Astrocyte (in vitro differentiated cells and primary cell): Measurements from ENCODE around the gene GLS. TPM values are rescaled to one million over a fixed set of nuclear protein-coding genes. Genes with fewer than 3 reads are reported as not detected.

Experiments
- DNase-seq: peaks from one replicate; pipeline ENCODE4 v3.0.0-alpha.2; 2010; ENCODE audit warnings: low read depth
- FAIRE-seq: peaks from 2 replicates; lab custom pipeline; 2011; peaks lifted over from hg19 to GRCh38; lab: Jason Lieb, UNC
- H2AFZ ChIP-seq: 2 replicates; pipeline ENCODE4 v1.6.0; 2012; ENCODE audit warnings: low read depth, low read length, inconsistent platforms
- H3K27ac ChIP-seq: 2 replicates; pipeline ENCODE4 v1.5.1; 2011; ENCODE audit warnings: low read depth, low read length, inconsistent platforms
- H3K27me3 ChIP-seq: 2 replicates; pipeline ENCODE4 v1.6.0; 2011; ENCODE audit warnings: low read length, inconsistent platforms; ENCODE audit not compliant: insufficient read depth
- H3K36me3 ChIP-seq: 2 replicates; pipeline ENCODE4 v1.5.1; 2011; ENCODE audit warnings: low read length, inconsistent platforms; ENCODE audit not compliant: insufficient read depth
- H3K4me1 ChIP-seq: 2 replicates; pipeline ENCODE4 v1.5.1; 2011; ENCODE audit warnings: low read length, inconsistent platforms; ENCODE audit not compliant: insufficient read depth
- H3K4me2 ChIP-seq: 2 replicates; pipeline ENCODE4 v1.6.0; 2012; ENCODE audit warnings: low read length, inconsistent platforms
- H3K4me3 ChIP-seq: 2 replicates; pipeline ENCODE4 v1.5.1; 2011; ENCODE audit warnings: low read depth, mild to moderate bottlenecking, low read length, inconsistent platforms; ENCODE audit not compliant: insufficient read depth
- H3K79me2 ChIP-seq: 2 replicates; pipeline ENCODE4 v1.6.0; 2012; ENCODE audit warnings: mild to moderate bottlenecking, low read length, inconsistent platforms; ENCODE audit not compliant: insufficient read depth
- H3K9ac ChIP-seq: 2 replicates; pipeline ENCODE4 v1.6.0; 2012; ENCODE audit warnings: mild to moderate bottlenecking, low read length, inconsistent platforms
- H3K9me3 ChIP-seq: 2 replicates; pipeline ENCODE4 v1.5.1; 2012; ENCODE audit warnings: low read depth, mild to moderate bottlenecking, low read length, inconsistent platforms; ENCODE audit not compliant: insufficient read depth
- H4K20me1 ChIP-seq: 2 replicates; pipeline ENCODE4 v1.6.0; 2012; ENCODE audit warnings: low read length, inconsistent platforms; ENCODE audit not compliant: insufficient read depth
- H3K27ac Mint-ChIP-seq: one replicate; pipeline ENCODE4 v1.8.0; 2021; ENCODE audit warnings: mild to moderate bottlenecking, mixed read lengths; ENCODE audit not compliant: unreplicated experiment
- H3K27me3 Mint-ChIP-seq: one replicate; pipeline ENCODE4 v1.8.0; 2021; ENCODE audit warnings: low read depth, mixed read lengths; ENCODE audit not compliant: unreplicated experiment
- H3K36me3 Mint-ChIP-seq: one replicate; pipeline ENCODE4 v1.8.0; 2021; ENCODE audit warnings: low read depth, mixed read lengths; ENCODE audit not compliant: unreplicated experiment
- H3K4me1 Mint-ChIP-seq: one replicate; pipeline ENCODE4 v1.8.0; 2021; ENCODE audit warnings: low read depth, mixed read lengths; ENCODE audit not compliant: unreplicated experiment
- H3K4me3 Mint-ChIP-seq: one replicate; pipeline ENCODE4 v1.8.0; 2021; ENCODE audit warnings: mild to moderate bottlenecking, moderate library complexity, mixed read lengths; ENCODE audit not compliant: unreplicated experiment
- H3K9me3 Mint-ChIP-seq: one replicate; pipeline ENCODE4 v1.8.0; 2021; ENCODE audit warnings: mild to moderate bottlenecking, mixed read lengths; ENCODE audit not compliant: unreplicated experiment
- CTCF ChIP-seq: IDR thresholded peaks from 2 replicates; pipeline ENCODE4 v1.5.1; 2011; ENCODE audit warnings: low read depth, mild to moderate bottlenecking, inconsistent platforms, low read length, moderate library complexity; ENCODE audit not compliant: insufficient read depth
- EZH2 ChIP-seq: IDR thresholded peaks from 2 replicates; pipeline ENCODE4 v1.6.1; 2012; ENCODE audit warnings: mild to moderate bottlenecking, low read length, inconsistent platforms; ENCODE audit not compliant: insufficient read depth
- total RNA-seq: library from RNA; stranded (reverse); gene quantifications from 2 replicates; pipeline ENCODE4 v1.2.1, GENCODE V29; 2021

The GLS gene
- total RNA-seq, 1 donor from 2014 or later = 189 TPM

GRCh38 chr2:191001624-191002023 is 121.0 kb downstream of the GLS start:
- no peak for DNase-seq

GRCh38 chr2:191003405-191004309 is 123.0 kb downstream of the GLS start:
- peaks cover 61% of the 10 kb centered on the region for H3K36me3 Mint-ChIP-seq
- H3K4me2 ChIP-seq = no peak overlapping the region
- peak overlapping the region; percentile 55 for H3K27ac Mint-ChIP-seq
- no peaks in the 10 kb centered on the region for H3K27me3 ChIP-seq
- peaks cover 23% of the 10 kb centered on the region for H3K4me1 Mint-ChIP-seq
- no peaks in the 10 kb centered on the region for H3K9me3 ChIP-seq
- no peaks in the 10 kb centered on the region for H3K27me3 Mint-ChIP-seq
- H3K79me2 ChIP-seq = no peaks in the 10 kb centered on the region
- H3K4me3 Mint-ChIP-seq = peak overlapping the region; percentile 4
- DNase-seq = no peak
- FAIRE-seq = no peak
- H3K9me3 Mint-ChIP-seq = peaks cover 3% of the 10 kb centered on the region
- no peaks in the 10 kb centered on the region for H3K4me1 ChIP-seq
- no peak overlapping the region for H3K9ac ChIP-seq
- no peak overlapping the region for H2AFZ ChIP-seq
- H3K27ac ChIP-seq = no peak overlapping the region
- no peaks in the 10 kb centered on the region for H4K20me1 ChIP-seq
- H3K4me3 ChIP-seq = no peak overlapping the region
- peaks cover 58% of the 10 kb centered on the region for H3K36me3 ChIP-seq
- TF ChIP-seq CTCF = no peak
- TF ChIP-seq EZH2 = no peak

More at GRCh38 chr2:191001624-191002023, 121.0 kb downstream of the GLS start:
- H3K36me3 ChIP-seq = peaks cover 68% of the 10 kb centered on the region
- no peaks in the 10 kb centered on the region for H4K20me1 ChIP-seq
- no peaks in the 10 kb centered on the region for H3K4me1 ChIP-seq
- TF ChIP-seq EZH2 (no peak), CTCF (no peak)
- H2AFZ ChIP-seq = no peak overlapping the region
- Mint-ChIP-seq H3K36me3 (peaks cover 55% of the 10 kb centered on the region), H3K4me1 (peaks cover 13% of the 10 kb centered on the region), H3K4me3 (no peak overlapping the region), H3K27me3 (no peaks in the 10 kb centered on the region), H3K9me3 (peaks cover 4% of the 10 kb centered on the region), H3K27ac (no peak overlapping the region)
- no peaks in the 10 kb centered on the region for H3K9me3 ChIP-seq
- no peak overlapping the region for H3K4me3 ChIP-seq
- no peak overlapping the region for H3K27ac ChIP-seq
- H3K27me3 ChIP-seq = no peaks in the 10 kb centered on the region
- no peaks in the 10 kb centered on the region for H3K79me2 ChIP-seq
- no peak overlapping the region for H3K9ac ChIP-seq
- FAIRE-seq = no peak
- no peak overlapping the region for H3K4me2 ChIP-seq

- no peaks in the 10 kb centered on the region for H3K9me3 ChIP-seq
- no peak overlapping the region for H3K4me3 ChIP-seq
- FAIRE-seq (no peak), DNase-seq (no peak)
- peaks cover 50% of the 10 kb centered on the region for H3K36me3 Mint-ChIP-seq
- H3K27me3 Mint-ChIP-seq = no peaks in the 10 kb centered on the region
- H3K4me3 Mint-ChIP-seq = no peak overlapping the region
- H4K20me1 ChIP-seq = peaks cover 5% of the 10 kb centered on the region
- H3K27ac Mint-ChIP-seq = no peak overlapping the region
- H3K27ac ChIP-seq = no peak overlapping the region
- peaks cover 3% of the 10 kb centered on the region for H3K9me3 Mint-ChIP-seq
- no peak overlapping the region for H2AFZ ChIP-seq
- H3K4me1 ChIP-seq = peaks cover 3% of the 10 kb centered on the region
- H3K9ac ChIP-seq = no peak overlapping the region
- H3K4me1 Mint-ChIP-seq = peaks cover 31% of the 10 kb centered on the region
- peaks cover 7% of the 10 kb centered on the region for H3K79me2 ChIP-seq
- peaks cover 42% of the 10 kb centered on the region for H3K36me3 ChIP-seq
- H3K4me2 ChIP-seq = no peak overlapping the region
- no peaks in the 10 kb centered on the region for H3K27me3 ChIP-seq
- no peak for TF ChIP-seq CTCF
Observed at GRCh38 chr2:191006297-191006696, 125.7 kb downstream of the GLS start.
